A673 (cell line): ENCODE measurements around the gene F2RL2. TPM values are rescaled to one million over a fixed set of nuclear protein-coding genes. Genes with fewer than 3 reads are reported as not detected.
A peak's percentile ranks its signal among the peaks of the same experiment; 100 is the strongest.

Experiments used
- BruUV-seq: library from RNA; stranded (reverse); fragments of 400-500 nt; replicated peaks from 2 replicates; lab custom pipeline; 2021; lab: Mats Ljungman, UMichigan
- CTCF ChIA-PET: fragments of 300-600 bp; sonication (Branson Sonifier 250); formaldehyde crosslinking; loops from one replicate; lab custom pipeline; 2022; ENCODE audit warnings: antibody characterized with exemption; lab: Charles Lee
- POLR2A ChIA-PET: fragments of 300-600 bp; sonication (Branson Sonifier 250); formaldehyde crosslinking; loops from one replicate; lab custom pipeline; 2022; ENCODE audit warnings: antibody characterized with exemption; ENCODE audit not compliant: low non-redundant PET; lab: Charles Lee
- DNase-seq: peaks from one replicate; pipeline ENCODE4 v3.0.0-alpha.2; 2015; ENCODE audit warnings: low spot score
- H3K27ac ChIP-seq: fragments of 200-600 bp; sonication (generic); 2 replicates; pipeline ENCODE4 v1.5.1; 2016; ENCODE audit warnings: mixed run types, low read depth, mild to moderate bottlenecking, mixed read lengths, antibody characterized with exemption, low read length; ENCODE audit not compliant: poor library complexity, severe bottlenecking
- H3K27me3 ChIP-seq: fragments of 200-600 bp; sonication (generic); replicated peaks from 2 replicates; pipeline ENCODE4 v1.6.1; 2017; ENCODE audit warnings: mixed run types, low read depth, mild to moderate bottlenecking, mixed read lengths, antibody characterized with exemption, low read length; ENCODE audit not compliant: insufficient read depth, poor library complexity
- H3K36me3 ChIP-seq: fragments of 200-600 bp; sonication (generic); 2 replicates; pipeline ENCODE4 v1.6.1; 2016; ENCODE audit warnings: mixed run types, mild to moderate bottlenecking, mixed read lengths, antibody characterized with exemption, low read length; ENCODE audit not compliant: insufficient read depth, poor library complexity, severe bottlenecking
- H3K4me1 ChIP-seq: fragments of 200-600 bp; sonication (generic); 2 replicates; pipeline ENCODE4 v1.6.1; 2017; ENCODE audit warnings: mixed run types, mild to moderate bottlenecking, mixed read lengths, antibody characterized with exemption, low read length; ENCODE audit not compliant: insufficient read depth, poor library complexity, severe bottlenecking
- H3K4me3 ChIP-seq: fragments of 200-600 bp; sonication (generic); 2 replicates; pipeline ENCODE4 v1.5.1; 2016; ENCODE audit warnings: low read depth, mixed run types, mild to moderate bottlenecking, mixed read lengths, low read length; ENCODE audit not compliant: poor library complexity, severe bottlenecking
- H3K9me3 ChIP-seq: fragments of 200-600 bp; sonication (generic); 2 replicates; pipeline ENCODE4 v1.6.1; 2016; ENCODE audit warnings: mixed run types, low read depth, mild to moderate bottlenecking, mixed read lengths, antibody characterized with exemption, low read length; ENCODE audit not compliant: poor library complexity, severe bottlenecking
- EZH2 ChIP-seq: fragments of 200-600 bp; sonication (generic); IDR thresholded peaks from 2 replicates; pipeline ENCODE4 v1.6.1; 2017; ENCODE audit warnings: borderline replicate concordance, low read depth, mild to moderate bottlenecking, mixed read lengths, antibody characterized with exemption, low read length; ENCODE audit not compliant: poor library complexity, severe bottlenecking
- intact Hi-C: fragments of 100-400 bp; cut with micrococcal nuclease; formaldehyde crosslinking; loops from one replicate; pipeline ENCODE4 v1.10.0; 2022; ENCODE audit not compliant: unreplicated experiment
- total RNA-seq: library from RNA; stranded (reverse); gene quantifications from 2 replicates; pipeline ENCODE4 v1.2.3, GENCODE V29; 2021
- TF ChIP-seq, protein P1 (sequence below): fragments of 300-800, 200-600 bp; sonication (generic); conservative IDR thresholded peaks from 2 replicates; pipeline ENCODE4 v1.5.1; 2017; ENCODE audit warnings: low read depth, mild to moderate bottlenecking, antibody characterized with exemption, low read length, moderate library complexity, mixed read lengths

The F2RL2 gene
- total RNA-seq, 1 experiment from 2014 or later, result 14.4 TPM

DNA sequence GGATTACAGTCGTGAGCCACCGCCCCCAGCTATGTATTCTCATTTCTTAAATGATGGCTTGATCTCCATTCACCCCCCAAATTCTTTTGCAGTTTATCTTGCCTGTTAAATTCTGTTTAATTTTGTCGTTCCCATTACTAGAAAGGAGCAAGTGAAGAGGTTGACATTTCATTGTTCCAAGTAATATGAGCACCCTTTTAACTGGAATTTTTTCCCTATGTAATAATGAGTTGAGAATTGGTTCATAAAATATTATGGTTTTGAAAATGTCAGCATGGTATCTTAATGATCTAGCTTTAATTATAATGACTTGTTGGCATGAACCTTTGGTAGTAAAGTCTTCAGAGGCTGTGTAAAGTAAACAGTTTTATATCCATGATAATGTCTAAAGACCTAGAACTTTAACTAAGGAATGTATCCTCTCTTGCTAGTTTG is 37.4 kb downstream of the F2RL2 start:
- no peak for DNase-seq
- intact Hi-C loops, result no loop called here
- no TSS peak for BruUV-seq
- no peaks in the 10 kb centered on the region for H3K36me3 ChIP-seq
- no peak overlapping the region for H3K4me3 ChIP-seq
- POLR2A ChIA-PET, result no interaction called here
- CTCF ChIA-PET, result no interaction called here
- H3K27ac ChIP-seq, result no peak overlapping the region
- TF ChIP-seq, protein P1, sequence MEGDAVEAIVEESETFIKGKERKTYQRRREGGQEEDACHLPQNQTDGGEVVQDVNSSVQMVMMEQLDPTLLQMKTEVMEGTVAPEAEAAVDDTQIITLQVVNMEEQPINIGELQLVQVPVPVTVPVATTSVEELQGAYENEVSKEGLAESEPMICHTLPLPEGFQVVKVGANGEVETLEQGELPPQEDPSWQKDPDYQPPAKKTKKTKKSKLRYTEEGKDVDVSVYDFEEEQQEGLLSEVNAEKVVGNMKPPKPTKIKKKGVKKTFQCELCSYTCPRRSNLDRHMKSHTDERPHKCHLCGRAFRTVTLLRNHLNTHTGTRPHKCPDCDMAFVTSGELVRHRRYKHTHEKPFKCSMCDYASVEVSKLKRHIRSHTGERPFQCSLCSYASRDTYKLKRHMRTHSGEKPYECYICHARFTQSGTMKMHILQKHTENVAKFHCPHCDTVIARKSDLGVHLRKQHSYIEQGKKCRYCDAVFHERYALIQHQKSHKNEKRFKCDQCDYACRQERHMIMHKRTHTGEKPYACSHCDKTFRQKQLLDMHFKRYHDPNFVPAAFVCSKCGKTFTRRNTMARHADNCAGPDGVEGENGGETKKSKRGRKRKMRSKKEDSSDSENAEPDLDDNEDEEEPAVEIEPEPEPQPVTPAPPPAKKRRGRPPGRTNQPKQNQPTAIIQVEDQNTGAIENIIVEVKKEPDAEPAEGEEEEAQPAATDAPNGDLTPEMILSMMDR, result no peak
- TF ChIP-seq EZH2, result no peak
- H3K4me1 ChIP-seq, result peaks cover 5% of the 10 kb centered on the region
- H3K27me3 ChIP-seq, result no peaks in the 10 kb centered on the region
- H3K9me3 ChIP-seq, result no peaks in the 10 kb centered on the region

DNA sequence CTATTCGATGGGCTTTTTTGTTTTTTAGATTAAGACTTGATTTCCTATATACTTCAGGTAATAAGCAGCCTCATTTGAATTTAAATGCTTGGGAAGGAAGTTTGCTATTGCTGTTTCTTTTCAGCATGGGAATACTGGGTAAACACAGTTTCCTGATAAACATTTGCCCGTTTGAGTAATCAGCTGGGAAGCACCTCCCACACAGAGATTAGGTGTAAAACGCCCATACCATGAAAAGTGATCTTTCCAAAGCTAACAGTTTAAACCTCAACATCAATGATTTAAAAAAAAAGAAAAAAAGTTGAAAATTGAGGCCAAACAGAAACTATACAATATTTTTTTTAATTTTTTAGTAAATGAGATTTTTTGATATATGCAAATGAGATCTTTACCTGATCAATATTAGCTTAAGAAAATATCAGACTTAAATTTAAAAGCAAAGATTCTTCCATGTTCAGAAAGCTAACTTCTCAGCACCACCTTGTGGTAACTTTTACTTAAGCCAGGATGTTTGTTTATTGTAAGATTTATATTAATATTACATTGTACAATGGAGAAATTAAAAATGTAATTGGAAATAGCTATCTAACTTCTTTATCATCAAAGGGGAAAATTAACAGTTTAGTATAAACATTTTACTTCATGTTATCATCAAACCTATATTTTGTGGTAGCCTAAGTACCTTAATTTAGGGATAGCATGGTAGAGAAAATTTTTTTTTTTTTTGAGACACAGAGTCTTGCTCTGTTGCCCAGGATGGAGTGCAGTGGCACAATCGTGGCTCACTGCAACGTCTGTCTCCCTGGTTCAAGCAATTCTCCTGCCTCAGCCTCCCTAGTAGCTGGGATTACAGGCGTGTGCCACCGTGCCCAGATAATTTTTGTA is 39.8 kb downstream of the F2RL2 start:
- H3K27me3 ChIP-seq, result no peaks in the 10 kb centered on the region
- H3K4me1 ChIP-seq, result peaks cover 5% of the 10 kb centered on the region
- peak; percentile 31 for DNase-seq
- no peak overlapping the region for H3K27ac ChIP-seq
- H3K9me3 ChIP-seq, result no peaks in the 10 kb centered on the region
- ChIA-PET POLR2A (no interaction called here), CTCF (interaction anchor here (0.6 to 1.8 kb wide), 7 partner anchors 33 to 848 kb away, joined by 3 to 18 read pairs (median 3); partner anchors contain the start of gene IQGAP2)
- TF ChIP-seq, protein P1, result peak; percentile 63
- TF ChIP-seq EZH2, result no peak
- H3K36me3 ChIP-seq, result no peaks in the 10 kb centered on the region
- no peak overlapping the region for H3K4me3 ChIP-seq
- BruUV-seq, result no TSS peak
- intact Hi-C loops, result no loop called here

DNA sequence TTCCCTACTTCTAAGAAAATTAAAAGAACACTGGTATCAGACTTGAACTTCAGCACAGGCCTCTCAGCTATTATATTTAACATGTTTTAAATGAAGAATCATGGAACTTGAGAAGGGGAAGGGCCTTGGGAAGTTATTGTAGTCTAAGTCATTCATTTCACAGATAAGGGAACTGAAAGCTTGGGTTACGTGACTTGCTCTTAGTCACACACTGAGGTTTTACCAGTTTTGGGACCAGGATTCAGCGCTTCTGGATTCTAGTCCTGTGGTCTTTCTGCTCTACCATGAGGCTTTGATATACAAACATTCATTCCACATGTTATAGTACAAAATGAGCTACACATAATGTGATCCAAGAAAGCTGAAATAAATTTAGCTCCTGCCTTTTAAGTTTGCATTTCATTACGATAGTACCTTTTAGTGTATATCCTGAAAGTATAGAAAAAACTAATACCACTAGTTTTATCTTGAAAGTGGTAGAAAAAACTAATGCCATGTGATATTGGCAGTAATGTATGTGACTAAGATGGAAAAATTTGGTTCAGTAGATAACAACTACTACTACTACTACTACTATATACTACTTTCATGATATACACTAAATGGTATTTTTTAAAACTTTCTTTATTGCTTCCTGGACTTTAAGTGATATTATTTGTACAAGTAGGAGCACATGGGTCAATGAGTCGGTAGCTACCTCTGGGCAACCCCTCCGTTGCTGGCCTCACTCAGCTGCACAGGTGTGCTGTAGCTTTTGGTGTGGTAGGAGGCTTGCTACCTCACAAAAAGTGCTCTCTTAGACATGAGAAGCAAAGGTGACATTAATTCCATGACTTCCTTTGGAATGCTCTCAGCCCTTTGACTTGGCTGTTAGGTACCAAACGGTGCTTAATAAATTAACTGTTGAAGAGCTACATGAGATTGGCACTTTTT is 40.7 kb downstream of the F2RL2 start:
- TF ChIP-seq, protein P1, result no peak
- no peak for TF ChIP-seq EZH2
- ChIA-PET CTCF (interaction anchor here (0.6 to 1.8 kb wide), 6 partner anchors 34 to 847 kb away, joined by 3 to 18 read pairs (median 4); partner anchors contain the start of gene IQGAP2), POLR2A (interaction anchor here (0.6 kb wide), 1 partner anchor 33 kb away, joined by 3 read pairs; no protein-coding TSS in a partner anchor)

More for the DNA sequence above, 40.7 kb downstream of the F2RL2 start:
- Histone ChIP-seq H3K4me1 (peaks cover 5% of the 10 kb centered on the region), H3K27me3 (no peaks in the 10 kb centered on the region), H3K27ac (no peak overlapping the region), H3K36me3 (no peaks in the 10 kb centered on the region), H3K9me3 (no peaks in the 10 kb centered on the region), H3K4me3 (no peak overlapping the region)
- BruUV-seq, result no TSS peak
- no peak for DNase-seq
- intact Hi-C loops, result no loop called here
